ENCODE results near the gene GOLGA3. TPM values are rescaled to one million over a fixed set of nuclear protein-coding genes. Genes with fewer than 3 reads are reported as not detected.
"Not testable (repeated sequence)": the region's sequence is repeated elsewhere in the genome, so short reads cannot be mapped to it uniquely, and the experiment has no call there.

Gene GOLGA3
- total RNA-seq, 1 donor from 2014 or later: 78.7 TPM

GRCh38 chr12:132798836-132799235, 29.8 kb downstream of the GOLGA3 start:
- Mint-ChIP-seq H3K9me3 (no peaks in the 10 kb centered on the region), H3K36me3 (ENCODE audit: low read depth) (peaks cover 36% of the 10 kb centered on the region), H3K4me1 (ENCODE audit: low read depth) (no peaks in the 10 kb centered on the region), H3K4me3 (no peak overlapping the region), H3K27ac (no peak overlapping the region), H3K27me3 (ENCODE audit: insufficient read depth) (no peaks in the 10 kb centered on the region)
- intact Hi-C loops (cut with micrococcal nuclease): no loop called here
- DNase-seq (ENCODE audit: low spot score): no peak

GRCh38 chr12:132797820-132798570, 30.7 kb downstream of the GOLGA3 start:
- peaks cover 31% of the 10 kb centered on the region for H3K36me3 Mint-ChIP-seq (ENCODE audit: low read depth)

GRCh38 chr12:132795847-132796246, 32.8 kb downstream of the GOLGA3 start:
- peaks cover 38% of the 10 kb centered on the region for H3K36me3 Mint-ChIP-seq (ENCODE audit: low read depth)
- no peaks in the 10 kb centered on the region for H3K4me1 Mint-ChIP-seq (ENCODE audit: low read depth)
- H3K27me3 Mint-ChIP-seq (ENCODE audit: insufficient read depth): no peaks in the 10 kb centered on the region
- intact Hi-C loops (cut with micrococcal nuclease): no loop called here
- H3K27ac Mint-ChIP-seq: no peak overlapping the region
- DNase-seq (ENCODE audit: low spot score): no peak
- no peak overlapping the region for H3K4me3 Mint-ChIP-seq
- no peaks in the 10 kb centered on the region for H3K9me3 Mint-ChIP-seq

More at GRCh38 chr12:132797820-132798570, 30.7 kb downstream of the GOLGA3 start:
- Mint-ChIP-seq H3K4me1 (ENCODE audit: low read depth) (no peaks in the 10 kb centered on the region), H3K27ac (no peak overlapping the region), H3K9me3 (no peaks in the 10 kb centered on the region), H3K4me3 (no peak overlapping the region), H3K27me3 (ENCODE audit: insufficient read depth) (no peaks in the 10 kb centered on the region)
- intact Hi-C loops (cut with micrococcal nuclease): no loop called here
- no peak for DNase-seq (ENCODE audit: low spot score)

- H3K9me3 Mint-ChIP-seq; H3K27me3 Mint-ChIP-seq (ENCODE audit: insufficient read depth); DNase-seq (ENCODE audit: low spot score); H3K4me1 Mint-ChIP-seq (ENCODE audit: low read depth); H3K4me3 Mint-ChIP-seq; H3K27ac Mint-ChIP-seq; intact Hi-C loops (cut with micrococcal nuclease): not testable (repeated sequence)
- H3K36me3 Mint-ChIP-seq (ENCODE audit: low read depth): peaks cover 48% of the 10 kb centered on the region
These were observed 36.7 kb downstream of the GOLGA3 start for GRCh38 chr12:132791940-132792339.

- intact Hi-C loops (cut with micrococcal nuclease): no loop called here
- no peak overlapping the region for H3K4me3 Mint-ChIP-seq
- H3K9me3 Mint-ChIP-seq: no peaks in the 10 kb centered on the region
- peaks cover 52% of the 10 kb centered on the region for H3K36me3 Mint-ChIP-seq (ENCODE audit: low read depth)
- no peak overlapping the region for H3K27ac Mint-ChIP-seq
- H3K4me1 Mint-ChIP-seq (ENCODE audit: low read depth): no peaks in the 10 kb centered on the region
- no peak for DNase-seq (ENCODE audit: low spot score)
- H3K27me3 Mint-ChIP-seq (ENCODE audit: insufficient read depth): no peaks in the 10 kb centered on the region
These were observed 39.6 kb downstream of the GOLGA3 start for GRCh38 chr12:132789099-132789471.

GRCh38 chr12:132788375-132789098, 40.1 kb downstream of the GOLGA3 start:
- DNase-seq (ENCODE audit: low spot score): no peak
- intact Hi-C loops (cut with micrococcal nuclease): no loop called here
- H3K4me1 Mint-ChIP-seq (ENCODE audit: low read depth): no peaks in the 10 kb centered on the region
- H3K36me3 Mint-ChIP-seq (ENCODE audit: low read depth): peaks cover 52% of the 10 kb centered on the region
- H3K27me3 Mint-ChIP-seq (ENCODE audit: insufficient read depth): no peaks in the 10 kb centered on the region
- H3K27ac Mint-ChIP-seq: no peak overlapping the region
- no peak overlapping the region for H3K4me3 Mint-ChIP-seq
- H3K9me3 Mint-ChIP-seq: no peaks in the 10 kb centered on the region

- H3K27me3 Mint-ChIP-seq (ENCODE audit: insufficient read depth): no peaks in the 10 kb centered on the region
- no peak overlapping the region for H3K27ac Mint-ChIP-seq
- H3K9me3 Mint-ChIP-seq: no peaks in the 10 kb centered on the region
- intact Hi-C loops (cut with micrococcal nuclease): no loop called here
- H3K4me3 Mint-ChIP-seq: no peak overlapping the region
- no peak for DNase-seq (ENCODE audit: low spot score)
- H3K4me1 Mint-ChIP-seq (ENCODE audit: low read depth): no peaks in the 10 kb centered on the region
- peaks cover 53% of the 10 kb centered on the region for H3K36me3 Mint-ChIP-seq (ENCODE audit: low read depth)
These were observed 40.8 kb downstream of the GOLGA3 start for GRCh38 chr12:132787877-132788276.

GRCh38 chr12:132786192-132786591, 42.5 kb downstream of the GOLGA3 start:
- Mint-ChIP-seq H3K9me3 (no peaks in the 10 kb centered on the region), H3K27ac (no peak overlapping the region)

GRCh38 chr12:132784580-132784979, 44.1 kb downstream of the GOLGA3 start:
- no peaks in the 10 kb centered on the region for H3K4me1 Mint-ChIP-seq (ENCODE audit: low read depth)
- no peak for DNase-seq (ENCODE audit: low spot score)

More at GRCh38 chr12:132786192-132786591, 42.5 kb downstream of the GOLGA3 start:
- Mint-ChIP-seq H3K36me3 (ENCODE audit: low read depth) (peaks cover 50% of the 10 kb centered on the region), H3K27me3 (ENCODE audit: insufficient read depth) (no peaks in the 10 kb centered on the region), H3K4me1 (ENCODE audit: low read depth) (no peaks in the 10 kb centered on the region), H3K4me3 (no peak overlapping the region)
- no peak for DNase-seq (ENCODE audit: low spot score)
- intact Hi-C loops (cut with micrococcal nuclease): no loop called here

GRCh38 chr12:132783917-132784531, 44.6 kb downstream of the GOLGA3 start:
- H3K36me3 Mint-ChIP-seq (ENCODE audit: low read depth): peaks cover 51% of the 10 kb centered on the region
- H3K4me3 Mint-ChIP-seq: no peak overlapping the region
- H3K4me1 Mint-ChIP-seq (ENCODE audit: low read depth): no peaks in the 10 kb centered on the region
- H3K27me3 Mint-ChIP-seq (ENCODE audit: insufficient read depth): no peaks in the 10 kb centered on the region
- no peaks in the 10 kb centered on the region for H3K9me3 Mint-ChIP-seq
- no peak overlapping the region for H3K27ac Mint-ChIP-seq
- intact Hi-C loops (cut with micrococcal nuclease): no loop called here
- DNase-seq (ENCODE audit: low spot score): no peak

More at GRCh38 chr12:132784580-132784979, 44.1 kb downstream of the GOLGA3 start:
- no peaks in the 10 kb centered on the region for H3K27me3 Mint-ChIP-seq (ENCODE audit: insufficient read depth)
- intact Hi-C loops (cut with micrococcal nuclease): no loop called here
- H3K27ac Mint-ChIP-seq: no peak overlapping the region
- no peaks in the 10 kb centered on the region for H3K9me3 Mint-ChIP-seq
- H3K4me3 Mint-ChIP-seq: no peak overlapping the region
- peaks cover 55% of the 10 kb centered on the region for H3K36me3 Mint-ChIP-seq (ENCODE audit: low read depth)

GRCh38 chr12:132781938-132782337, 46.7 kb downstream of the GOLGA3 start:
- no peak for DNase-seq (ENCODE audit: low spot score)
- Mint-ChIP-seq H3K36me3 (ENCODE audit: low read depth) (peaks cover 39% of the 10 kb centered on the region), H3K27me3 (ENCODE audit: insufficient read depth) (no peaks in the 10 kb centered on the region), H3K9me3 (no peaks in the 10 kb centered on the region), H3K27ac (no peak overlapping the region), H3K4me1 (ENCODE audit: low read depth) (no peaks in the 10 kb centered on the region), H3K4me3 (no peak overlapping the region)
- intact Hi-C loops (cut with micrococcal nuclease): no loop called here

GRCh38 chr12:132779781-132780353, 48.8 kb downstream of the GOLGA3 start:
- intact Hi-C loops (cut with micrococcal nuclease): no loop called here
- Mint-ChIP-seq H3K36me3 (ENCODE audit: low read depth) (peaks cover 33% of the 10 kb centered on the region), H3K27me3 (ENCODE audit: insufficient read depth) (no peaks in the 10 kb centered on the region), H3K9me3 (no peaks in the 10 kb centered on the region), H3K4me3 (no peak overlapping the region), H3K4me1 (ENCODE audit: low read depth) (no peaks in the 10 kb centered on the region), H3K27ac (no peak overlapping the region)
- no peak for DNase-seq (ENCODE audit: low spot score)

- H3K9me3 Mint-ChIP-seq: no peaks in the 10 kb centered on the region
- no peak for DNase-seq (ENCODE audit: low spot score)
- H3K27ac Mint-ChIP-seq: no peak overlapping the region
- H3K4me3 Mint-ChIP-seq: no peak overlapping the region
- H3K4me1 Mint-ChIP-seq (ENCODE audit: low read depth): no peaks in the 10 kb centered on the region
- intact Hi-C loops (cut with micrococcal nuclease): no loop called here
- no peaks in the 10 kb centered on the region for H3K27me3 Mint-ChIP-seq (ENCODE audit: insufficient read depth)
- peaks cover 37% of the 10 kb centered on the region for H3K36me3 Mint-ChIP-seq (ENCODE audit: low read depth)
These were observed 51.1 kb downstream of the GOLGA3 start for GRCh38 chr12:132777614-132778013.

Data from activated T-helper 1 cell treated with anti-CD3 and anti-CD28 coated beads, Interleukin-12 subunit alpha, Interleukin-12 subunit beta, Interleukin-2, Interleukin-4 antibody, amounts not matched to agents 30 ng/mL and 10 ng/mL and 1 ng/mL, durations not matched to agents 14 hours and 24 hours and 36 hours (primary cell).